ENCODE measurements around the gene CMTM5.

The CMTM5 gene

GRCh38 chr14:23404331-23404900, 27.6 kb downstream of the CMTM5 start:
- Histone ChIP-seq H3K4me3 (ENCODE audit: severe bottlenecking) (no peak overlapping the region), H3K27me3 (ENCODE audit: insufficient read depth, poor library complexity, severe bottlenecking) (no peaks in the 10 kb centered on the region), H3K9me3 (ENCODE audit: severe bottlenecking) (no peaks in the 10 kb centered on the region), H3K27ac (ENCODE audit: poor library complexity, severe bottlenecking) (no peak overlapping the region), H3K36me3 (ENCODE audit: low read depth) (no peaks in the 10 kb centered on the region), H3K4me1 (ENCODE audit: insufficient read depth, poor library complexity, severe bottlenecking) (no peaks in the 10 kb centered on the region)
- TF ChIP-seq, protein P1, sequence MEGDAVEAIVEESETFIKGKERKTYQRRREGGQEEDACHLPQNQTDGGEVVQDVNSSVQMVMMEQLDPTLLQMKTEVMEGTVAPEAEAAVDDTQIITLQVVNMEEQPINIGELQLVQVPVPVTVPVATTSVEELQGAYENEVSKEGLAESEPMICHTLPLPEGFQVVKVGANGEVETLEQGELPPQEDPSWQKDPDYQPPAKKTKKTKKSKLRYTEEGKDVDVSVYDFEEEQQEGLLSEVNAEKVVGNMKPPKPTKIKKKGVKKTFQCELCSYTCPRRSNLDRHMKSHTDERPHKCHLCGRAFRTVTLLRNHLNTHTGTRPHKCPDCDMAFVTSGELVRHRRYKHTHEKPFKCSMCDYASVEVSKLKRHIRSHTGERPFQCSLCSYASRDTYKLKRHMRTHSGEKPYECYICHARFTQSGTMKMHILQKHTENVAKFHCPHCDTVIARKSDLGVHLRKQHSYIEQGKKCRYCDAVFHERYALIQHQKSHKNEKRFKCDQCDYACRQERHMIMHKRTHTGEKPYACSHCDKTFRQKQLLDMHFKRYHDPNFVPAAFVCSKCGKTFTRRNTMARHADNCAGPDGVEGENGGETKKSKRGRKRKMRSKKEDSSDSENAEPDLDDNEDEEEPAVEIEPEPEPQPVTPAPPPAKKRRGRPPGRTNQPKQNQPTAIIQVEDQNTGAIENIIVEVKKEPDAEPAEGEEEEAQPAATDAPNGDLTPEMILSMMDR (IDR thresholded peaks at IDR 0.05; ENCODE audit: poor library complexity, severe bottlenecking), result no peak
- ATAC-seq (ENCODE audit: low read depth), result no peak
- no peak for DNase-seq (ENCODE audit: low spot score)

- Histone ChIP-seq H3K36me3 (ENCODE audit: low read depth) (no peaks in the 10 kb centered on the region), H3K27ac (ENCODE audit: poor library complexity, severe bottlenecking) (no peak overlapping the region), H3K27me3 (ENCODE audit: insufficient read depth, poor library complexity, severe bottlenecking) (no peaks in the 10 kb centered on the region), H3K4me3 (ENCODE audit: severe bottlenecking) (no peak overlapping the region), H3K4me1 (ENCODE audit: insufficient read depth, poor library complexity, severe bottlenecking) (no peaks in the 10 kb centered on the region), H3K9me3 (ENCODE audit: severe bottlenecking) (no peaks in the 10 kb centered on the region)
- TF ChIP-seq, protein P1 (IDR thresholded peaks at IDR 0.05; ENCODE audit: poor library complexity, severe bottlenecking), result no peak
- no peak for ATAC-seq (ENCODE audit: low read depth)
- no peak for DNase-seq (ENCODE audit: low spot score)
Measured at GRCh38 chr14:23405096-23405495, 28.2 kb downstream of the CMTM5 start.

GRCh38 chr14:23405516-23406025, 28.7 kb downstream of the CMTM5 start:
- Histone ChIP-seq H3K27ac (ENCODE audit: poor library complexity, severe bottlenecking) (no peak overlapping the region), H3K9me3 (ENCODE audit: severe bottlenecking) (no peaks in the 10 kb centered on the region), H3K27me3 (ENCODE audit: insufficient read depth, poor library complexity, severe bottlenecking) (no peaks in the 10 kb centered on the region), H3K36me3 (ENCODE audit: low read depth) (no peaks in the 10 kb centered on the region), H3K4me3 (ENCODE audit: severe bottlenecking) (no peak overlapping the region), H3K4me1 (ENCODE audit: insufficient read depth, poor library complexity, severe bottlenecking) (no peaks in the 10 kb centered on the region)
- no peak for ATAC-seq (ENCODE audit: low read depth)
- no peak for DNase-seq (ENCODE audit: low spot score)
- TF ChIP-seq, protein P1 (IDR thresholded peaks at IDR 0.05; ENCODE audit: poor library complexity, severe bottlenecking), result no peak

- no peaks in the 10 kb centered on the region for H3K9me3 ChIP-seq (ENCODE audit: severe bottlenecking)
- H3K27me3 ChIP-seq (ENCODE audit: insufficient read depth, poor library complexity, severe bottlenecking), result no peaks in the 10 kb centered on the region
- TF ChIP-seq, protein P1 (IDR thresholded peaks at IDR 0.05; ENCODE audit: poor library complexity, severe bottlenecking), result no peak
- H3K4me1 ChIP-seq (ENCODE audit: insufficient read depth, poor library complexity, severe bottlenecking), result no peaks in the 10 kb centered on the region
- DNase-seq (ENCODE audit: low spot score) (no peak), ATAC-seq (ENCODE audit: low read depth) (no peak)
- H3K36me3 ChIP-seq (ENCODE audit: low read depth), result no peaks in the 10 kb centered on the region
- H3K4me3 ChIP-seq (ENCODE audit: severe bottlenecking), result no peak overlapping the region
- no peak overlapping the region for H3K27ac ChIP-seq (ENCODE audit: poor library complexity, severe bottlenecking)
Measured at GRCh38 chr14:23406244-23406643, 29.4 kb downstream of the CMTM5 start.

DNA sequence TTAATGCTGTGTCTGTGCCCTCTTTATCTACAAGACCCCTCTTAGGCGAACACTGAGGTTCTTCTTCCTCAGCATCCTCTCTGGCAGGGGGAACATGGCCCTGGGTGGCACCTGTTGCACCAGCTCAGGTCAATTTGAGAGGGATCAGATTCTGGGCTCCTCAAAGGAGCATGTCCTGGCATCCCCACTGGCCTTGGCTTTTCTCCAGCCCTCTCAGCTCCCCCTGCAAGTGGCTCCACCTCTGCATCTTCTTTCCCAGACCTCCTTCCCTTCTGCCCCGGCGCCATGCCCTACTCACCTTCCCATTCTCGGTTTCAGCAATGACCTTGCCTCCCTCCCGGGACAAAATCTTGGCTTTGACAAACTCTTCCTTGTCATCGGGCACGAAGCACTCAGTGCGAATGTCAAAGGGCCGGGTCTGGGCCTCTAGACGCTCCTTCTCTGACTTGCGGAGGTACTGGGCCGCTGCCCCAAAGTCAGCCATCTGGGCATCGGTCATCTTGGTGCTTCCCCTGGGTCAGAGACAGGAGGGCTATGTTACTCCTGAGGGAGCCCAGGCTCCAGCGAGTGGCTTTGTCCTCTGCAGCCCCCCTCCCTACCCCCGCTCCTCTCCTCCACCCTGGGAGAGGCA, 30.0 kb downstream of the CMTM5 start:
- TF ChIP-seq, protein P1 (IDR thresholded peaks at IDR 0.05; ENCODE audit: poor library complexity, severe bottlenecking), result no peak
- no peak for DNase-seq (ENCODE audit: low spot score)
- H3K27me3 ChIP-seq (ENCODE audit: insufficient read depth, poor library complexity, severe bottlenecking), result no peaks in the 10 kb centered on the region
- H3K9me3 ChIP-seq (ENCODE audit: severe bottlenecking), result no peaks in the 10 kb centered on the region
- ATAC-seq (ENCODE audit: low read depth), result no peak
- no peaks in the 10 kb centered on the region for H3K36me3 ChIP-seq (ENCODE audit: low read depth)
- no peak overlapping the region for H3K27ac ChIP-seq (ENCODE audit: poor library complexity, severe bottlenecking)
- no peak overlapping the region for H3K4me3 ChIP-seq (ENCODE audit: severe bottlenecking)
- no peaks in the 10 kb centered on the region for H3K4me1 ChIP-seq (ENCODE audit: insufficient read depth, poor library complexity, severe bottlenecking)
